DMS79 (cell line): Measurements from ENCODE around the gene ARHGAP20.
"Not testable (repeated sequence)": the region's sequence is repeated elsewhere in the genome, so short reads cannot be mapped to it uniquely, and the experiment has no call there.

Experiments used
- DNase-seq: peaks from one replicate; lab custom pipeline; 2025; lab: John Stamatoyannopoulos, UW

The ARHGAP20 gene

GRCh38 chr11:110715541-110715940, 3.3 kb upstream of the ARHGAP20 start:
- no peak for DNase-seq

- no peak for DNase-seq
Observed at GRCh38 chr11:110713449-110713776, 1.2 kb upstream of the ARHGAP20 start.

- DNase-seq = peak; percentile 82
Observed at GRCh38 chr11:110712659-110713448, 617 bp upstream of the ARHGAP20 start.

- DNase-seq = no peak
Observed at GRCh38 chr11:110711448-110711775, 825 bp downstream of the ARHGAP20 start.

- peak; percentile 49 for DNase-seq
Observed at GRCh38 chr11:110710628-110711381, 1.4 kb downstream of the ARHGAP20 start.

- no peak for DNase-seq
Observed at GRCh38 chr11:110704210-110704864, 7.9 kb downstream of the ARHGAP20 start.

- no peak for DNase-seq
Observed at GRCh38 chr11:110691926-110692325, 20.3 kb downstream of the ARHGAP20 start.

GRCh38 chr11:110689306-110689705, 22.9 kb downstream of the ARHGAP20 start:
- DNase-seq = no peak

GRCh38 chr11:110679323-110679975, 32.8 kb downstream of the ARHGAP20 start:
- no peak for DNase-seq

- no peak for DNase-seq
Observed at GRCh38 chr11:110675548-110675947, 36.7 kb downstream of the ARHGAP20 start.

- DNase-seq = no peak
Observed at GRCh38 chr11:110665689-110666465, 46.4 kb downstream of the ARHGAP20 start.

GRCh38 chr11:110655967-110656366, 56.3 kb downstream of the ARHGAP20 start:
- DNase-seq = no peak

- DNase-seq = no peak
Observed at GRCh38 chr11:110654456-110654855, 57.8 kb downstream of the ARHGAP20 start.

GRCh38 chr11:110645253-110645652, 67.0 kb downstream of the ARHGAP20 start:
- no peak for DNase-seq

- no peak for DNase-seq
Observed at GRCh38 chr11:110634370-110634769, 77.9 kb downstream of the ARHGAP20 start.

GRCh38 chr11:110631551-110631950, 80.7 kb downstream of the ARHGAP20 start:
- no peak for DNase-seq

GRCh38 chr11:110629594-110629993, 82.6 kb downstream of the ARHGAP20 start:
- DNase-seq = peak; percentile 97

- DNase-seq = no peak
Observed at GRCh38 chr11:110621826-110622225, 90.4 kb downstream of the ARHGAP20 start.

GRCh38 chr11:110619366-110619765, 92.9 kb downstream of the ARHGAP20 start:
- not testable (repeated sequence) for DNase-seq

GRCh38 chr11:110614031-110614430, 98.2 kb downstream of the ARHGAP20 start:
- no peak for DNase-seq

GRCh38 chr11:110613197-110613918, 98.9 kb downstream of the ARHGAP20 start:
- DNase-seq = no peak
